SU-DHL-6 (cell line): Measurements from ENCODE around the gene MLEC.

ENCODE experiments used
- EZH2phosphoT487 ChIP-seq: fragments of 200-600 bp; sonication (generic), shearing (Covaris generic); conservative IDR thresholded peaks from 2 replicates; pipeline ENCODE4 v1.6.1; 2018; ENCODE audit warnings: mild to moderate bottlenecking, antibody characterized with exemption, low read length, moderate library complexity, mixed read lengths
- TF ChIP-seq, protein P1 (sequence below): fragments of 200-600 bp; sonication (generic); IDR thresholded peaks from one replicate; pipeline ENCODE4 v1.5.1; 2017; ENCODE audit warnings: antibody characterized with exemption, mild to moderate bottlenecking, low read length, moderate library complexity; ENCODE audit not compliant: insufficient read depth, poor library complexity, severe bottlenecking

DNA sequence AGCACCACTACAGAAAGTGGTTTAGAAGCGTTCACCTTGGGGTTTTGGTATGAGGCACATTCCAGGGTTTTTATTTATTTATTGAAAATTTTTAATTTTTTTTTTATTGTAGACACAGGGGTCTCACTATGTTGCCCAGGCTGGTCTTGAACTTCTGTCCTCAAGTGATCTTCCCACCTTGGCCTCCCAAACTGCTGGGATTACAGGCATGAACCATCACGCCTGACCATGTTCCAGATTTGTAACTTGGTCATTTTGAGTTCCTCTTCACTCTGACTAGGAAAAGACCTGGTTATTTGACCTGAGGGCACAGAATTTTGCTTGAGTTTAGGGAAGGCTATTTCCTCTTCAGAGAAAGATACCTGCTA lies 3.1 kb downstream of the MLEC start:
- TF ChIP-seq, protein P1, sequence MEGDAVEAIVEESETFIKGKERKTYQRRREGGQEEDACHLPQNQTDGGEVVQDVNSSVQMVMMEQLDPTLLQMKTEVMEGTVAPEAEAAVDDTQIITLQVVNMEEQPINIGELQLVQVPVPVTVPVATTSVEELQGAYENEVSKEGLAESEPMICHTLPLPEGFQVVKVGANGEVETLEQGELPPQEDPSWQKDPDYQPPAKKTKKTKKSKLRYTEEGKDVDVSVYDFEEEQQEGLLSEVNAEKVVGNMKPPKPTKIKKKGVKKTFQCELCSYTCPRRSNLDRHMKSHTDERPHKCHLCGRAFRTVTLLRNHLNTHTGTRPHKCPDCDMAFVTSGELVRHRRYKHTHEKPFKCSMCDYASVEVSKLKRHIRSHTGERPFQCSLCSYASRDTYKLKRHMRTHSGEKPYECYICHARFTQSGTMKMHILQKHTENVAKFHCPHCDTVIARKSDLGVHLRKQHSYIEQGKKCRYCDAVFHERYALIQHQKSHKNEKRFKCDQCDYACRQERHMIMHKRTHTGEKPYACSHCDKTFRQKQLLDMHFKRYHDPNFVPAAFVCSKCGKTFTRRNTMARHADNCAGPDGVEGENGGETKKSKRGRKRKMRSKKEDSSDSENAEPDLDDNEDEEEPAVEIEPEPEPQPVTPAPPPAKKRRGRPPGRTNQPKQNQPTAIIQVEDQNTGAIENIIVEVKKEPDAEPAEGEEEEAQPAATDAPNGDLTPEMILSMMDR = no peak
- no peak for TF ChIP-seq EZH2phosphoT487
